ENCODE data around the gene LRRC49. TPM values are rescaled to one million over a fixed set of nuclear protein-coding genes. Genes with fewer than 3 reads are reported as not detected.

Gene LRRC49
- total RNA-seq, 1 experiment from 2014 or later = 8.3 TPM

GRCh38 chr15:71088683-71089082, 196.1 kb downstream of the LRRC49 start:
- WGBS (ENCODE audit: extremely low coverage, insufficient read length, low lambda C conversion rate) = no CpG with 5 or more reads among the region's 1 CpG
- H3K9me3 ChIP-seq (ENCODE audit: control insufficient read depth, low read depth, low read length) = no peaks in the 10 kb centered on the region

More at GRCh38 chr15:71088683-71089082, 196.1 kb downstream of the LRRC49 start:
- H2AK5ac ChIP-seq (ENCODE audit: insufficient read length, low read length) = no peak overlapping the region
- Mint-ChIP-seq H3K4me1 (peaks cover 27 to 28% of the 10 kb centered on the region in 2 experiments), H3K4me3 (no peak overlapping the region), H3K27ac (no peak overlapping the region), H3K36me3 (ENCODE audit: insufficient read depth in 1 of 3, low read depth in 3 of 3) (peaks cover 3 to 25% (median 7%) of the 10 kb centered on the region in 3 experiments; a peak in 5 of 7 replicates), H3K9me3 (peaks cover 22 to 31% of the 10 kb centered on the region in 2 experiments), H3K27me3 (ENCODE audit: low read depth) (peaks cover 98% of the 10 kb centered on the region)
- TF ChIP-seq CTCF (conservative IDR thresholded peaks at IDR 0.05) = no peak
- no peak overlapping the region for H4K8ac ChIP-seq (replicated peaks; ENCODE audit: insufficient read length, low read depth, low read length)
- H2AFZ ChIP-seq (ENCODE audit: low read length) = no peak overlapping the region
- H3K14ac ChIP-seq (ENCODE audit: insufficient read depth, low read length) = no peak overlapping the region
- no peaks in the 10 kb centered on the region for H4K20me1 ChIP-seq (ENCODE audit: control insufficient read depth, insufficient read depth, insufficient read length)
- no peak for DNase-seq
- H3K23ac ChIP-seq (ENCODE audit: insufficient read length, low read depth, low read length) = no peak overlapping the region
- no peak overlapping the region for H4K5ac ChIP-seq (ENCODE audit: insufficient read length, low read depth, low read length)
- H3K4ac ChIP-seq (ENCODE audit: low read depth, low read length) = no peak overlapping the region
- H3K4me2 ChIP-seq (ENCODE audit: insufficient read depth, insufficient read length, low read length) = no peak overlapping the region
- no peak overlapping the region for H3K27ac ChIP-seq (ENCODE audit: insufficient read length, low read depth, low read length)
- H2BK5ac ChIP-seq (ENCODE audit: insufficient read length, low read length) = no peak overlapping the region
- no peak overlapping the region for H2BK15ac ChIP-seq (ENCODE audit: low read depth, low read length)
- peaks cover 10% of the 10 kb centered on the region; the same call in 1 of the 2 replicates for H3K4me1 ChIP-seq (ENCODE audit: insufficient read depth, low read length)
- H3K23me2 ChIP-seq (ENCODE audit: insufficient read length, low read depth, low read length, poor library complexity, severe bottlenecking) = no peaks in the 10 kb centered on the region
- no peak overlapping the region for H4K91ac ChIP-seq (ENCODE audit: insufficient read length, low read depth, low read length)
- no peaks in the 10 kb centered on the region for H3K79me1 ChIP-seq (ENCODE audit: insufficient read depth, low read depth, low read length, poor library complexity, severe bottlenecking)
- H3K79me2 ChIP-seq (ENCODE audit: insufficient read depth, low read length) = no peaks in the 10 kb centered on the region
- no peak overlapping the region for H3K9ac ChIP-seq (ENCODE audit: extremely low read depth, insufficient read length, low read length)
- no peak overlapping the region for H3K56ac ChIP-seq (ENCODE audit: insufficient read length, low read depth, low read length)
- no peak overlapping the region for H3T11ph ChIP-seq (ENCODE audit: low read length)
- H2BK120ac ChIP-seq (ENCODE audit: low read depth, low read length, poor library complexity, severe bottlenecking) = no peak overlapping the region
- H3K27me3 ChIP-seq (ENCODE audit: insufficient read depth, low read length) = peaks cover 15% of the 10 kb centered on the region; the same call in 1 of the 2 replicates
- H2BK12ac ChIP-seq (ENCODE audit: insufficient read length, low read depth, low read length) = no peak overlapping the region
- no peak overlapping the region for H3K18ac ChIP-seq (ENCODE audit: insufficient read length, low read depth, low read length)
- no peak overlapping the region for H2BK20ac ChIP-seq (ENCODE audit: low read depth, low read length, poor library complexity, severe bottlenecking)
